GM19452 (cell line): ENCODE data around the gene KIF12.
"Not testable (repeated sequence)": the region's sequence is repeated elsewhere in the genome, so short reads cannot be mapped to it uniquely, and the experiment has no call there.

Source experiments
- ATAC-seq: cut with Tn5 transposase; IDR thresholded peaks from one replicate; pipeline ENCODE4 v1.9.1; 2021; ENCODE audit not compliant: unreplicated experiment

KIF12 gene

GRCh38 chr9:114098936-114099668, at the start of gene KIF12:
KIF12 (minus strand) TSS chr9:114099292; CDS start chr9:114099276, 16 bp downstream.
- no peak for ATAC-seq

GRCh38 chr9:114146735-114147134, 47.6 kb upstream of the KIF12 start:
- no peak for ATAC-seq

- ATAC-seq, result no peak
Observed at GRCh38 chr9:114143234-114143633, 44.1 kb upstream of the KIF12 start.

GRCh38 chr9:114141553-114142402, 42.7 kb upstream of the KIF12 start:
- no peak for ATAC-seq

- ATAC-seq, result no peak
Observed at GRCh38 chr9:114140850-114141249, 41.8 kb upstream of the KIF12 start.

GRCh38 chr9:114140401-114140800, 41.3 kb upstream of the KIF12 start:
- ATAC-seq, result no peak

- ATAC-seq, result no peak
Observed at GRCh38 chr9:114139071-114139470, 40.0 kb upstream of the KIF12 start.

GRCh38 chr9:114138552-114138971, 39.5 kb upstream of the KIF12 start:
- no peak for ATAC-seq

- ATAC-seq, result no peak
Observed at GRCh38 chr9:114137831-114138230, 38.7 kb upstream of the KIF12 start.

GRCh38 chr9:114134827-114135396, 35.8 kb upstream of the KIF12 start:
- no peak for ATAC-seq

- ATAC-seq, result no peak
Observed at GRCh38 chr9:114132550-114132918, 33.4 kb upstream of the KIF12 start.

- ATAC-seq, result no peak
Observed at GRCh38 chr9:114131808-114132549, 32.9 kb upstream of the KIF12 start.

- ATAC-seq, result no peak
Observed at GRCh38 chr9:114130624-114131277, 31.7 kb upstream of the KIF12 start.

GRCh38 chr9:114130141-114130540, 31.0 kb upstream of the KIF12 start:
- ATAC-seq, result no peak

GRCh38 chr9:114128759-114129158, 29.7 kb upstream of the KIF12 start:
- not testable (repeated sequence) for ATAC-seq

- no peak for ATAC-seq
Observed at GRCh38 chr9:114126247-114127060, 27.4 kb upstream of the KIF12 start.

GRCh38 chr9:114125476-114126013, 26.5 kb upstream of the KIF12 start:
- no peak for ATAC-seq

GRCh38 chr9:114124666-114125475, 25.8 kb upstream of the KIF12 start:
- ATAC-seq, result no peak

GRCh38 chr9:114124138-114124537, 25.0 kb upstream of the KIF12 start:
- no peak for ATAC-seq
